Lower leg skin (tissue), 4 donors: Measurements from ENCODE around the gene COL2A1. TPM values are rescaled to one million over a fixed set of nuclear protein-coding genes. Genes with fewer than 3 reads are reported as not detected.
"Not testable (repeated sequence)": the region's sequence is repeated elsewhere in the genome, so short reads cannot be mapped to it uniquely, and the experiment has no call there.

Experiments
- DNase-seq, 2 donors: peaks; one replicate each; pipeline ENCODE4 v3.0.0-alpha.2; 2019; ENCODE audit warnings: low spot score in 2 of 2
- H3K4me3 ChIP-seq: fragments of 200-600 bp; sonication (generic); 2 replicates; pipeline ENCODE4 v1.5.1; 2017; ENCODE audit warnings: mild to moderate bottlenecking, low read depth; ENCODE audit not compliant: poor library complexity, severe bottlenecking
- POLR2A ChIP-seq, 2 donors: fragments of 450-650 bp; IDR thresholded peaks; one replicate each; pipeline ENCODE4 v1.6.1; 2016 to 2017; ENCODE audit warnings: antibody characterized with exemption in 2 of 2, mild to moderate bottlenecking in 1 of 2, moderate library complexity in 1 of 2
- whole genome bisulfite sequencing, 2 donors: methylation state at CpG; one replicate each; pipeline ENCODE4 v1.1.5; 2018; 5-methylcytosine and 5-hydroxymethylcytosine counted together
- intact Hi-C: fragments of 100-400 bp; cut with DNase I; formaldehyde crosslinking; loops from one replicate; pipeline ENCODE4 v1.15.0; 2023; ENCODE audit warnings: low total_unique reads
- total RNA-seq, 4 donors: library from RNA; depleted of rRNA; stranded (reverse); fragments of >200 nt; gene quantifications; one replicate each; pipeline ENCODE4 v1.1.0, GENCODE V29; 2016
- TF ChIP-seq, protein P1 (sequence below), 3 donors: fragments of 450-650 bp; IDR thresholded peaks; one replicate each; pipeline ENCODE4 v1.5.1; 2016; ENCODE audit warnings: antibody characterized with exemption in 3 of 3, mild to moderate bottlenecking in 3 of 3, moderate library complexity in 2 of 3

COL2A1 gene
- total RNA-seq, 4 donors from 2014 or later = 0.07 to 0.26 TPM; not detected in 2

DNA sequence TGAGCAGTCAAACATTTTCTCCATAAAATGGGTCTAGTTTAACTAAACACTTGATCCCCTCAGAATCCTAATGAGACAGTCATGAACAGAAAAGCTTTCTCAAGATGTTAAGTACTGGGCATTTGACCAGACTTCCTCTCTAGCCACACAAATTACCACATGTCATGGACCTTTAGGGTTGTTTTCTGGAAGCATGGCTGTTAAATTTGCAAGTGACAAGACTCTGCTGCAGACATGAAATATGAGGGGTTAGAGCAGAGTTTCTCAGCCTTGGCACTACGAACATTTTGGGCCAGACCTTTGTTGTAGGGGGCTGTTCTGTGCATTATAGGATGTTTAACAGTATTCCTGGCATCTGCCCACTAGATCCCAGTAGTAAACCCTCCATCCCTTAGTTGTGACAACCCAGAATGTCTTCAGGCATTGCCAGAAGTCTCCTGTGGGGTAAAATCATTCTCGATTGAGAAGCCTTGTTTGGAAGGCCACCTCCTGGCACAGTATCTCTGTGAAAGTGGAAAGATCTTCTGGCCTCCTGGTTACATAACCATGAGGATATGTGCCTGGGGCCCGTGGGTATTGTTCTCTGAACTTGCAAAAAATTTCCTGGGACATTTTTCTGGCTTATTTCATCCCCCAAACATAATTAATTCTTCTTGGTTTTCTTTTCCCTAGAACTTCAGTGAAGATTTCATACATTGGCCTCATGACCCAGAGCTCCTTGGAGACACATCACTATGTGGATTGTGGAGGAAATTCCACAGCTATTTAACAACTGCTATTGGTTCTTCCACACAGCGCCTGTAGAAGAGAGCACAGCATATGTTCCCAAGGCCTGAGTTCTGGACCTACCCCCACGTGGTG is 36.6 kb downstream of the COL2A1 start:
- no peak for TF ChIP-seq POLR2A (IDR thresholded peaks at IDR 0.05)
- TF ChIP-seq, protein P1, sequence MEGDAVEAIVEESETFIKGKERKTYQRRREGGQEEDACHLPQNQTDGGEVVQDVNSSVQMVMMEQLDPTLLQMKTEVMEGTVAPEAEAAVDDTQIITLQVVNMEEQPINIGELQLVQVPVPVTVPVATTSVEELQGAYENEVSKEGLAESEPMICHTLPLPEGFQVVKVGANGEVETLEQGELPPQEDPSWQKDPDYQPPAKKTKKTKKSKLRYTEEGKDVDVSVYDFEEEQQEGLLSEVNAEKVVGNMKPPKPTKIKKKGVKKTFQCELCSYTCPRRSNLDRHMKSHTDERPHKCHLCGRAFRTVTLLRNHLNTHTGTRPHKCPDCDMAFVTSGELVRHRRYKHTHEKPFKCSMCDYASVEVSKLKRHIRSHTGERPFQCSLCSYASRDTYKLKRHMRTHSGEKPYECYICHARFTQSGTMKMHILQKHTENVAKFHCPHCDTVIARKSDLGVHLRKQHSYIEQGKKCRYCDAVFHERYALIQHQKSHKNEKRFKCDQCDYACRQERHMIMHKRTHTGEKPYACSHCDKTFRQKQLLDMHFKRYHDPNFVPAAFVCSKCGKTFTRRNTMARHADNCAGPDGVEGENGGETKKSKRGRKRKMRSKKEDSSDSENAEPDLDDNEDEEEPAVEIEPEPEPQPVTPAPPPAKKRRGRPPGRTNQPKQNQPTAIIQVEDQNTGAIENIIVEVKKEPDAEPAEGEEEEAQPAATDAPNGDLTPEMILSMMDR (IDR thresholded peaks at IDR 0.05) = no peak
- DNase-seq = no peak
- no peak overlapping the region for H3K4me3 ChIP-seq
- intact Hi-C loops = loop anchor here (5.0 kb wide), 1 partner anchor 640 kb away; no protein-coding TSS in a partner anchor
- 28 to 43% methylated on average over 5 of the region's 5 CpGs for WGBS, 2 donors

DNA sequence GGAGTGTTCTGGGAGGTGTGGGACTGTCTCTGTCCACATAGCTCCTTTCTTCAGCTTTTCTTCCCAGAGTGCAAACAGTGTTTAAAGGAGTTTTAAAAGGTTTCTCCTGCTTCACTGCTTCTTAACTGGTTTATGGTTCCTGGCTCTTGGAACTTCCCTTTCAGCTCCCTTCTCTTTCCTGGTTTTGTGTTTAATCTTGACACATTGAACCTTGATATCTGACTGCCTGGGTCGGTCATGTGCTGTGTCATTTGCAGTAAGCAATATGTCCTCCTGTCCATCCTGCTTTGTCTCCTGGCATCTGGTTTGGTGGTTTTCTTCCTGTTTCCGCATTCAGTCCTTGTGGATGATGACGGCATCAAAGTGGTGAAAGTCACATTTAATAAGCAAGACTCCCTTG is 38.7 kb downstream of the COL2A1 start:
- no peak for TF ChIP-seq POLR2A (IDR thresholded peaks at IDR 0.05)
- TF ChIP-seq, protein P1 (IDR thresholded peaks at IDR 0.05) = no peak
- 95 to 97% methylated on average over 3 of the region's 3 CpGs for WGBS, 2 donors
- no peak overlapping the region for H3K4me3 ChIP-seq
- intact Hi-C loops = loop anchor here (5.0 kb wide), 1 partner anchor 638 kb away; no protein-coding TSS in a partner anchor
- no peak for DNase-seq

DNA sequence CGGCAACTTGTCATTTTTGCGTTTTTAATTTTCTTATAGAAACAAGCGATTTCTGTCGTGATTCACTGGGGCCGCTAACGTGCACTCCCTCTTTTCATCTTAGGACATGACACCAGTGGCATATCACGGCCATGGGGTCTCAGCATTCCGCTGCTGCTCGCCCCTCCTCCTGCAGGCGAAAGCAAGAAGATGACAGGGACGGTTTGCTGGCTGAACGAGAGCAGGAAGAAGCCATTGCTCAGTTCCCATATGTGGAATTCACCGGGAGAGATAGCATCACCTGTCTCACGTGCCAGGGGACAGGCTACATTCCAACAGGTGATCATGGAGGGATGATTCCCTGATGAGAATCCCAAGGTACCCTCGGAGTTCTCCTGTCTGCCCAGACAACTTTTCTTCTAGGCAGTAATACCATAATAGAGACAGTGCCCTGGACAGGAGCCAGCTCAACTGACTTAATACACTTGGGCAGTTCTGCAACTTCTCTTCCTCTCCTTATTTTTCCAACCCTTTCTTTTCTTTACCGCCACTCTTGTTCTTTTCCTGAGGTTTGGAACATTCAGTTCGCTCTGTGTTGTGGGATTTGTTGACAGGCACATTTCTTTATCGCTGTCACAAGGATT is 40.1 kb downstream of the COL2A1 start:
- WGBS, 2 donors = 16 to 20% methylated on average over 18 of the region's 18 CpGs
- H3K4me3 ChIP-seq = peak overlapping the region; percentile 72
- TF ChIP-seq, protein P1 (IDR thresholded peaks at IDR 0.05) = no peak
- no peak for TF ChIP-seq POLR2A (IDR thresholded peaks at IDR 0.05)
- peak in 1 of 2 donors; percentile 24 for DNase-seq
- intact Hi-C loops = no loop called here

DNA sequence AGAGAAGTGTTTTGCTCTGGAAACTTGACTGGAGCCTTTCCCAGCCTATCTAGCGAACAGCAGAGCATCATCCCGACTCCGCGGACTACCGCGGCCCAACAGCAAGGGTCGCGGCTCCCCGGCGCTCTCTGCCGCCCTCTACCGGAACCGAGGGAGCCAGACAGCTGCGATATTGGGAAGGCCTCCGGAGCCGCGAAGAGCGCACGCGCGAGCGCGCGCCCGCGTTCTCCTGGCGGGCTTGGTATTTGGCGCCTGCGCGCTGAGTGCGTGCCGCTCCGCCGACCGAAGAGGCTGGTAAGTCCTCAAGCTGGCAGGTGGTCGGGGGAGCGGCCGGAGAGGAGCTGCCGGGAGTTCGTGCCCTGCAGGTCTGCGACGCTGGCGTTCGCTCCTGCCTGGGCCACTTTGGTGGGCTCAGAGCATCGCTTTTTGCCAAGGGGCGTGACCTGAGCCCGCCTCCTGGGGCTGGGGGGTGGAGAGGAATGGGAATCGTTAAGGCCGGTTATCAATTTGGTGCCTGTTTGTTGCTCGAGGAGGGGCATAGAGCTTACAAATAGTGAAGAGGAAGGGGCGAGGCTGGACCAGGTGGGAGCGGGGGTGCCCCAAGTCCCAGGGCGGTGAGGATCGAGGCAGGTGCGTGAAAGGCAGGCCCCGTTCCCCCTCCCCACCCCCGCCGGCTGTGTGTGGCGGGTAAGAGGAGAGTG is 40.8 kb downstream of the COL2A1 start, which contains the start of gene TMEM106C:
Gene TMEM106C, plus strand, starts transcription at position 257 of the 701 bp plus-strand sequence. CDS start 641 bp downstream, outside the sequence.
- H3K4me3 ChIP-seq = peak within 1 kb of the TSS; percentile 72
- DNase-seq = peak; percentile 84 to 98
- TF ChIP-seq POLR2A (IDR thresholded peaks at IDR 0.05) = no peak
- TF ChIP-seq, protein P1 (IDR thresholded peaks at IDR 0.05) = peak in 1 of 3 donors; percentile 72
- 1 to 2% methylated on average over 15 to 24 of the region's 59 CpGs for WGBS, 2 donors
- intact Hi-C loops = no loop called here

DNA sequence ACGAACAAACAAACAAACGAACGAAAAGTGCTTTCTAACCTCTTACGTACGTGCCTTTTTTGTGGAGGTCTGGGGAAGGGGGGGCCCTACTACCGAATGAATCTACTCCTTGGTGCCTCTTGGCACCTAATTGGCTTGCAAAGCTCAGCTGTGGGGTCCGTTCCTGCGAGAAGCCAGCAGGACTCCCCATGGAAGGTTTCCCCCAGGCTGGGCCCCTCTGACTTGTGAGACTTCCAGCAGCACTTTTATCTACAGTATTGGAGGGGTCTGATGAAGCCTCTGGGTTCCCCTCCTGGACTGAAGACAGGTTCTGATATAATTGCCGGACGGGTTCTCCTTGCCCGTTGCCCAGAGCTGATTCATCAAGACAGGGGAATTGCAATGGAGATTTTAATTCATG is 42.1 kb downstream of the COL2A1 start:
- DNase-seq = no peak
- H3K4me3 ChIP-seq = no peak overlapping the region
- no peak for TF ChIP-seq POLR2A (IDR thresholded peaks at IDR 0.05)
- TF ChIP-seq, protein P1 (IDR thresholded peaks at IDR 0.05) = no peak
- WGBS, 2 donors = 88 to 90% methylated on average over 11 of the region's 11 CpGs
- intact Hi-C loops = no loop called here

DNA sequence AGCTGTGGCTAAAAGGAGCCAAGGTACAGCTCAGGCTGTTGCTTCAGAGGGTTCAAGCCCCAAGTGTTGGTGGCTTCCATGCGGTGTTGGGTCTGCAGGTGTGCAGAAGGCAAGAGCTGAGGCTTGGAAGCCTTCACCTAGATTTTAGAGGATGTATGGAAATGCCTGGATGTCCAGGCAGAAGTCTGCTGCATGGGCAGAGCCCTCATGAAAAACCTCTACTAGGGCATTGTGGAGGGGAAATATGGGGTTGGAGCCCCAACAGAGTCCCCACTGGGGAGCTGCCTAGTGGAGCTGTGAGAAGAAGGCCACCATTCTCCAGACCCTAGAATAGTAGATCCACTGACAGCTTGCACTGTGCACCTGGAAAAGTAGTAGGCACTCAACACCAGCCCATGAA is 46.6 kb downstream of the COL2A1 start:
- WGBS, 2 donors = 100% methylated on average over 1 of the region's 1 CpG
- intact Hi-C loops, DNase-seq, H3K4me3 ChIP-seq: not testable (repeated sequence)
